Right atrium auricular region (tissue), 2 donors: ENCODE data around the gene ZCWPW1. TPM values are rescaled to one million over a fixed set of nuclear protein-coding genes. Genes with fewer than 3 reads are reported as not detected.
"Not testable (repeated sequence)": the region's sequence is repeated elsewhere in the genome, so short reads cannot be mapped to it uniquely, and the experiment has no call there.

Experiments used
- DNase-seq: peaks from one replicate; pipeline ENCODE4 v3.0.0-alpha.2; 2019; ENCODE audit warnings: low spot score
- H3K27ac ChIP-seq, 2 donors: fragments of 200-600 bp; sonication (generic); 1 replicate in 1 of 2; 2 replicates in 1 of 2; pipeline ENCODE4 v1.5.1; 2016 to 2019
- H3K27me3 ChIP-seq, 2 donors: fragments of 200-600 bp; sonication (generic); one replicate each; pipeline versions ENCODE4 v1.5.1 to v1.6.0; 2017 to 2019
- H3K36me3 ChIP-seq: fragments of 200-600 bp; sonication (generic); one replicate; pipeline ENCODE4 v1.5.1; 2016
- H3K4me1 ChIP-seq, 2 donors: fragments of 200-600 bp; sonication (generic); one replicate each; pipeline versions ENCODE4 v1.5.1 to v1.6.0; 2017 to 2019
- H3K4me3 ChIP-seq, 2 donors: fragments of 200-600 bp; sonication (generic); 1 replicate in 1 of 2; 2 replicates in 1 of 2; pipeline ENCODE4 v1.5.1; 2017 to 2019; ENCODE audit warnings: mild to moderate bottlenecking in 1 of 2, moderate library complexity in 1 of 2
- H3K9me3 ChIP-seq, 2 donors: fragments of 200-600 bp; sonication (generic); one replicate each; pipeline ENCODE4 v1.5.1; 2019
- total RNA-seq, 2 donors: library from RNA; depleted of rRNA; stranded (reverse); fragments of >200 nt; gene quantifications; one replicate each; pipeline ENCODE4 v1.1.0, GENCODE V29; 2016
- TF ChIP-seq, protein P1 (sequence below), 2 donors: fragments of 200-600 bp; sonication (generic); IDR thresholded peaks; one replicate each; pipeline ENCODE4 v1.5.1; 2019; ENCODE audit warnings: antibody characterized with exemption in 2 of 2

The ZCWPW1 gene
- total RNA-seq, 2 donors from 2014 or later: 2.1 to 8.5 TPM

DNA sequence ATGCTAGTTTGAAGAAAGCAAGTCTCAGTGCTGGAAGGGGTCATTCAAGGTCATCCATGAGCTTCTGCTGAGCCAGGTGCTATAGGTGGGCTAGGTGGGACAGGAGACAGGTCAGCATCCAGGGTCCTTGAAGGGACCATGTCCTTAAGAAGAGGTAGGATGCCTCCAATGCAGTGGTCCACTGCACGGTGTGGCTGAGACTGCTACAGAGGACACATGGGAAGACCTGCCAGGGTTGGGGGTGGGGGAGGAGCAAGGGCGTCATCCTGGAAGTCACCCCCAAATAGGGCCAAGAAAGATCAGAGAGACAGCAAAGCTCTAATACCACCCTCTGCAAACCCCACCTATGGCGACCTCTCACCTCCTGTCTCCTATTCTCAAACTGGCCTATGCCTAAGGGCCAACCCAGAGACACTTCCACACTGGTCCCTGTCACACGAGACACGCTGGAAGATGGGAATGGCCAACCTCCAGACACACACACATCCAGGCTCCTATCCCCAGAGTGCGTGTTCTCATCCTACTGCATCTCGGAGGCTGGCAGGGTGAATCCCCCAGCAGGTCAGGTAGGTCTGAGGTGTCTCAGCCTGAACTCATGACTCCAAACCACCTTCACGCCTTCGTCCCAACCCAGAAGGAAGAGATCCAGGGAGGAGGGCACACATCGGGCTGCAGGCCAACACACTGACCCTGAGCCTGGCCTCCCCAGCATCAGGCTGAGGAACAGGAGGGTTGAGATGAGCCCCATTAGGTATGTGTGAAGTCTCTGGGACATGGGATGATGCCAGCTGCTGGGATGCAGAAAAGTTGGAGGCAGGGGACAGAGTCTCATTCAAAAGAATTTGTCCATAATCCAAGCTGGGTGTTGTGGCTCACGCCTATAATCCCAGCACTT lies 13.4 kb upstream of the ZCWPW1 start:
- H3K36me3 ChIP-seq: no peaks in the 10 kb centered on the region
- H3K4me3 ChIP-seq: no peak overlapping the region
- TF ChIP-seq, protein P1, sequence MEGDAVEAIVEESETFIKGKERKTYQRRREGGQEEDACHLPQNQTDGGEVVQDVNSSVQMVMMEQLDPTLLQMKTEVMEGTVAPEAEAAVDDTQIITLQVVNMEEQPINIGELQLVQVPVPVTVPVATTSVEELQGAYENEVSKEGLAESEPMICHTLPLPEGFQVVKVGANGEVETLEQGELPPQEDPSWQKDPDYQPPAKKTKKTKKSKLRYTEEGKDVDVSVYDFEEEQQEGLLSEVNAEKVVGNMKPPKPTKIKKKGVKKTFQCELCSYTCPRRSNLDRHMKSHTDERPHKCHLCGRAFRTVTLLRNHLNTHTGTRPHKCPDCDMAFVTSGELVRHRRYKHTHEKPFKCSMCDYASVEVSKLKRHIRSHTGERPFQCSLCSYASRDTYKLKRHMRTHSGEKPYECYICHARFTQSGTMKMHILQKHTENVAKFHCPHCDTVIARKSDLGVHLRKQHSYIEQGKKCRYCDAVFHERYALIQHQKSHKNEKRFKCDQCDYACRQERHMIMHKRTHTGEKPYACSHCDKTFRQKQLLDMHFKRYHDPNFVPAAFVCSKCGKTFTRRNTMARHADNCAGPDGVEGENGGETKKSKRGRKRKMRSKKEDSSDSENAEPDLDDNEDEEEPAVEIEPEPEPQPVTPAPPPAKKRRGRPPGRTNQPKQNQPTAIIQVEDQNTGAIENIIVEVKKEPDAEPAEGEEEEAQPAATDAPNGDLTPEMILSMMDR (IDR thresholded peaks at IDR 0.05): no peak
- H3K4me1 ChIP-seq: peaks cover 0 to 22% of the 10 kb centered on the region in 2 donors
- no peaks in the 10 kb centered on the region for H3K27me3 ChIP-seq
- DNase-seq: no peak
- no peak overlapping the region for H3K27ac ChIP-seq
- H3K9me3 ChIP-seq: no peaks in the 10 kb centered on the region

- not testable (repeated sequence) for H3K27me3 ChIP-seq
Measured at GRCh38 chr7:100439244-100439643, 10.7 kb upstream of the ZCWPW1 start.

DNA sequence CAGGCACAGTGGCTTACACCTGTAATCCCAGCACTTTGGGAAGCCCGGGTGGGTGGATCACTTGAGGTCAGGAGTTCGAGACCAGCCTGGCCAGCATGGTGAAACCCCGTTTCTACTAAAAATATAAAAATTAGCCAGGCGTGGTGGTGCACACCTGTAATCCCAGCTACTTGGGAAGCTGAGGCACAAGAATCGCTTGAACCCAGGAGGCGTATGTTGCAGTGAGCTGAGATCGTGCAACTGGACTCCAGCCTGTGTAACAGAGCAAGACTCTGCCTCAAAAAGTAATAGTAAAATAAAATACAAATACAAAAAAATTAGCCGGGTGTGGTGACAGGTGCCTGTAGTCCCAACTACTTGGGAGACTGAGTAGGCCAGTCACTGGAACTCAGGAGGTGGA lies 10.2 kb upstream of the ZCWPW1 start:
- not testable (repeated sequence) for H3K9me3 ChIP-seq, H3K4me3 ChIP-seq, H3K27ac ChIP-seq, H3K27me3 ChIP-seq, DNase-seq
- Histone ChIP-seq H3K4me1 (peaks cover 0 to 18% of the 10 kb centered on the region in 2 donors), H3K36me3 (peaks cover 11% of the 10 kb centered on the region)

More at GRCh38 chr7:100439244-100439643, 10.7 kb upstream of the ZCWPW1 start:
- H3K4me3 ChIP-seq, H3K9me3 ChIP-seq, H3K27ac ChIP-seq, H3K36me3 ChIP-seq, DNase-seq: not testable (repeated sequence)
- H3K4me1 ChIP-seq: peaks cover 0 to 24% of the 10 kb centered on the region in 2 donors

GRCh38 chr7:100438172-100438571 lies 9.7 kb upstream of the ZCWPW1 start:
- H3K9me3 ChIP-seq: no peaks in the 10 kb centered on the region

GRCh38 chr7:100437150-100438100 lies 8.9 kb upstream of the ZCWPW1 start:
- H3K27ac ChIP-seq: peak overlapping the region; percentile 88 to 92

More at GRCh38 chr7:100438172-100438571, 9.7 kb upstream of the ZCWPW1 start:
- H3K36me3 ChIP-seq: peaks cover 17% of the 10 kb centered on the region
- no peak for DNase-seq
- peaks cover 0 to 14% of the 10 kb centered on the region in 2 donors for H3K4me1 ChIP-seq
- H3K4me3 ChIP-seq: no peak overlapping the region
- TF ChIP-seq, protein P1 (IDR thresholded peaks at IDR 0.05): no peak
- no peak overlapping the region for H3K27ac ChIP-seq
- no peaks in the 10 kb centered on the region for H3K27me3 ChIP-seq

More at GRCh38 chr7:100437150-100438100, 8.9 kb upstream of the ZCWPW1 start:
- DNase-seq: no peak
- TF ChIP-seq, protein P1 (IDR thresholded peaks at IDR 0.05): no peak
- H3K27me3 ChIP-seq: no peaks in the 10 kb centered on the region
- peaks cover 0 to 17% of the 10 kb centered on the region in 2 donors for H3K4me1 ChIP-seq
- no peaks in the 10 kb centered on the region for H3K9me3 ChIP-seq
- peak overlapping the region in 1 of 2 donors; percentile 89 for H3K4me3 ChIP-seq
- peaks cover 21% of the 10 kb centered on the region for H3K36me3 ChIP-seq
